Endodermal cell (in vitro differentiated cells): ENCODE data around the gene PAK1. TPM values are rescaled to one million over a fixed set of nuclear protein-coding genes. Genes with fewer than 3 reads are reported as not detected.

Experiments used
- DNase-seq: peaks from one replicate; pipeline ENCODE4 v3.0.0-alpha.2; 2017
- H3K27ac ChIP-seq: 2 replicates; pipeline ENCODE4 v1.5.1; 2013; ENCODE audit warnings: mild to moderate bottlenecking, low read depth, low read length, moderate library complexity
- H3K27me3 ChIP-seq: 2 replicates; pipeline ENCODE4 v1.6.1; 2013; ENCODE audit warnings: mild to moderate bottlenecking, low read length, moderate library complexity; ENCODE audit not compliant: insufficient read depth, control insufficient read depth, poor library complexity, severe bottlenecking
- H3K36me3 ChIP-seq: 2 replicates; pipeline ENCODE4 v1.7.0; 2013; ENCODE audit warnings: mild to moderate bottlenecking, low read length, moderate library complexity; ENCODE audit not compliant: control insufficient read depth, insufficient read depth
- H3K4me1 ChIP-seq: one replicate; pipeline ENCODE4 v1.7.0; 2013; ENCODE audit warnings: low read length; ENCODE audit not compliant: control insufficient read depth, insufficient read depth
- H3K4me3 ChIP-seq: 2 replicates; pipeline ENCODE4 v1.5.1; 2013; ENCODE audit warnings: mild to moderate bottlenecking, low read length, moderate library complexity
- H3K9ac ChIP-seq: 2 replicates; pipeline ENCODE4 v1.6.1; 2013; ENCODE audit warnings: mild to moderate bottlenecking, low read length, moderate library complexity; ENCODE audit not compliant: poor library complexity, severe bottlenecking; ENCODE audit errors: extremely low read depth
- H3K9me3 ChIP-seq: 2 replicates; pipeline ENCODE4 v1.6.1; 2013; ENCODE audit warnings: mild to moderate bottlenecking, low read length, moderate library complexity; ENCODE audit not compliant: control insufficient read depth
- H3K27ac Mint-ChIP-seq: 2 replicates; pipeline ENCODE4 v1.8.0; 2020; ENCODE audit warnings: mixed read lengths
- H3K27me3 Mint-ChIP-seq: 2 replicates; pipeline ENCODE4 v1.8.0; 2021; ENCODE audit warnings: mild to moderate bottlenecking, mixed read lengths; ENCODE audit not compliant: insufficient read depth
- H3K36me3 Mint-ChIP-seq: 2 replicates; pipeline ENCODE4 v1.8.0; 2020; ENCODE audit warnings: low read depth, mixed read lengths
- H3K4me1 Mint-ChIP-seq: 2 replicates; pipeline ENCODE4 v1.8.0; 2020; ENCODE audit warnings: mixed read lengths
- H3K4me3 Mint-ChIP-seq: 2 replicates; pipeline ENCODE4 v1.8.0; 2020; ENCODE audit warnings: mild to moderate bottlenecking, moderate library complexity, mixed read lengths
- H3K9me3 Mint-ChIP-seq: 2 replicates; pipeline ENCODE4 v1.8.0; 2020; ENCODE audit warnings: mild to moderate bottlenecking, mixed read lengths
- CTCF ChIP-seq: fragments of 200-600 bp; sonication (generic); conservative IDR thresholded peaks from 2 replicates; pipeline ENCODE4 v1.5.0; 2021; ENCODE audit warnings: antibody characterized with exemption, mild to moderate bottlenecking
- WGBS, 2 experiments: methylation state at CpG; one replicate each; pipeline versions ENCODE4 v1.1.5 to v1.1.7; 2013; ENCODE audit warnings: missing lambda C conversion rate in 2 of 2, mixed read lengths in 1 of 2; ENCODE audit not compliant: insufficient coverage in 1 of 2, insufficient read length in 1 of 2; 5-methylcytosine and 5-hydroxymethylcytosine counted together
- total RNA-seq, 2 donors: library from RNA; stranded (reverse); fragmentation: NEBNext Ultra II Directional in 1 of 2; extraction: Animal tissue kit (Norgen Biotek cat#: 25700) in 1 of 2; gene quantifications; 2 replicates in 1 of 2; 3 replicates in 1 of 2; pipeline ENCODE4 v1.2.1, GENCODE V29; 2021

The PAK1 gene
- total RNA-seq, 2 donors from 2014 or later: 91.3 to 94.9 TPM

- 88 to 89% methylated on average over 1 to 2 of the region's 3 CpGs for WGBS, 2 experiments
- H3K4me1 Mint-ChIP-seq: no peaks in the 10 kb centered on the region
- H3K4me1 ChIP-seq: no peaks in the 10 kb centered on the region
- H3K27ac ChIP-seq: no peak overlapping the region
- peaks cover 55% of the 10 kb centered on the region for H3K36me3 Mint-ChIP-seq
- peaks cover 45% of the 10 kb centered on the region for H3K36me3 ChIP-seq
- no peak overlapping the region for H3K9ac ChIP-seq
- H3K4me3 Mint-ChIP-seq: no peak overlapping the region
- H3K9me3 Mint-ChIP-seq: peaks cover 17% of the 10 kb centered on the region
- no peaks in the 10 kb centered on the region for H3K27me3 Mint-ChIP-seq
- no peak for DNase-seq
- no peak for TF ChIP-seq CTCF
- no peak overlapping the region for H3K4me3 ChIP-seq
- peaks cover 10% of the 10 kb centered on the region for H3K9me3 ChIP-seq
- no peaks in the 10 kb centered on the region for H3K27me3 ChIP-seq
- no peak overlapping the region for H3K27ac Mint-ChIP-seq
These were observed 141.6 kb downstream of the PAK1 start for GRCh38 chr11:77332259-77332658.

- no peak overlapping the region for H3K27ac ChIP-seq
- no peaks in the 10 kb centered on the region for H3K9me3 ChIP-seq
- Mint-ChIP-seq H3K36me3 (peaks cover 47% of the 10 kb centered on the region), H3K4me3 (no peak overlapping the region), H3K27ac (no peak overlapping the region), H3K9me3 (peaks cover under 1% of the 10 kb centered on the region), H3K27me3 (no peaks in the 10 kb centered on the region), H3K4me1 (no peaks in the 10 kb centered on the region)
- no peak overlapping the region for H3K9ac ChIP-seq
- H3K4me1 ChIP-seq: no peaks in the 10 kb centered on the region
- no peak for TF ChIP-seq CTCF
- 92 to 94% methylated on average over 1 of the region's 1 CpG for WGBS, 2 experiments
- no peaks in the 10 kb centered on the region for H3K27me3 ChIP-seq
- no peak overlapping the region for H3K4me3 ChIP-seq
- no peak for DNase-seq
- peaks cover 30% of the 10 kb centered on the region for H3K36me3 ChIP-seq
These were observed 148.7 kb downstream of the PAK1 start for GRCh38 chr11:77325159-77325558.

GRCh38 chr11:77324508-77324907 lies 149.4 kb downstream of the PAK1 start:
- Mint-ChIP-seq H3K9me3 (no peaks in the 10 kb centered on the region), H3K27ac (no peak overlapping the region), H3K27me3 (no peaks in the 10 kb centered on the region), H3K4me1 (no peaks in the 10 kb centered on the region), H3K4me3 (no peak overlapping the region), H3K36me3 (peaks cover 44% of the 10 kb centered on the region)
- no peak overlapping the region for H3K4me3 ChIP-seq
- H3K27me3 ChIP-seq: no peaks in the 10 kb centered on the region
- H3K4me1 ChIP-seq: no peaks in the 10 kb centered on the region
- peaks cover 30% of the 10 kb centered on the region for H3K36me3 ChIP-seq
- no peak for TF ChIP-seq CTCF
- DNase-seq: no peak
- no peak overlapping the region for H3K9ac ChIP-seq
- H3K9me3 ChIP-seq: no peaks in the 10 kb centered on the region
- no peak overlapping the region for H3K27ac ChIP-seq
